HG02943 (cell line): Measurements from ENCODE around the gene AGFG1.
"Not testable (repeated sequence)": the region's sequence is repeated elsewhere in the genome, so short reads cannot be mapped to it uniquely, and the experiment has no call there.

Experiments used
- ATAC-seq: cut with Tn5 transposase; IDR thresholded peaks from one replicate; pipeline ENCODE4 v1.9.1; 2021; ENCODE audit warnings: mild to moderate bottlenecking, low read depth, moderate library complexity; ENCODE audit not compliant: unreplicated experiment

AGFG1 gene

DNA sequence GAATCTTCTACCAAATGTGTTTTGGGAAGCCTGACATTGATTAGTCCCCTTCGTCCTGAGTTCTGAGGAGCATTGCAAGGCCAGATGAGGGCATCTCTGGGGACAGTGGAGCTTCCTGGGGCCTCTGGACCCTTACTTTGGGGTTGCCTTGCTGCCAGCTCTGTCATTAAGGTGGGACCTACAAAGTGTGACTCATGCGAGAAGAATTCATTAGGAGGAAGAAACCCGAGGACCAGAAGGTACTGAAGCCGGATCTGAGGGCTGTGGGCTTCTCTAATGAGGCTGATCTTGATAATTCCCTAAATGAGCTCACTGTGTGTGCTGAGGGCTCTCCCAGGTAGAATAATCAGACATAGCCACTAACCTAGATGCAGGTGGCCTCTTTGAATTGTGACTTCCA, 126.0 kb downstream of the AGFG1 start:
- no peak for ATAC-seq

DNA sequence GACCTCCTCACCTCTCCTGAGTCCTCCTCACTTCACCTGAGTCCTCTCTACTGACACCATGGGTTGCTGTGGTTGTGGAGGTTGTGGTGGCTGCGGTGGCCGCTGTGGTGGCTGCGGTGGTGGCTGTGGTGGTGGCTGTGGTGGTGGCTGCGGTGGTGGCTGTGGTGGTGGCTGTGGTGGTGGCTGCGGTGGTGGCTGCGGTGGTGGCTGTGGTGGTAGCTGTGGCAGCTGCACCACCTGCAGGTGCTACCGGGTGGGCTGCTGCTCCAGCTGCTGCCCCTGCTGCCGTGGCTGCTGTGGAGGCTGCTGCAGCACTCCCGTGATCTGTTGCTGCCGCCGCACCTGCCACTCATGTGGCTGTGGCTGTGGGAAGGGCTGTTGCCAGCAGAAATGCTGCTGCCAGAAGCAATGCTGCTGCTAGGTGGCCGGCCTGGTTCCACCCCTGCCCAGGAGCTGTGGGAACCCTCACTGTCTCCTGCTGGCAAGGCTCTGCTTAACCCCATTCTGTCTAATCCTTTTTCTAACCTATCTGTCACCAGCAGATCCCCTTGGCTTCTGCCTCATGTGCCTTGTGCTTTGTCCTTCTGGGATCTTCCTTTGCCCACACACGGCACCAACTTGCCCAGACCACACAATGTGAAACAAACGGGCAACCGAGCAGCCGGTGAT, 127.0 kb downstream of the AGFG1 start, which contains the start of gene SCYGR2:
TSS of gene SCYGR2 (plus strand) at position 59 of the 669 bp plus-strand sequence. CDS start at position 59, 0 bp downstream.
- ATAC-seq, result not testable (repeated sequence)

DNA sequence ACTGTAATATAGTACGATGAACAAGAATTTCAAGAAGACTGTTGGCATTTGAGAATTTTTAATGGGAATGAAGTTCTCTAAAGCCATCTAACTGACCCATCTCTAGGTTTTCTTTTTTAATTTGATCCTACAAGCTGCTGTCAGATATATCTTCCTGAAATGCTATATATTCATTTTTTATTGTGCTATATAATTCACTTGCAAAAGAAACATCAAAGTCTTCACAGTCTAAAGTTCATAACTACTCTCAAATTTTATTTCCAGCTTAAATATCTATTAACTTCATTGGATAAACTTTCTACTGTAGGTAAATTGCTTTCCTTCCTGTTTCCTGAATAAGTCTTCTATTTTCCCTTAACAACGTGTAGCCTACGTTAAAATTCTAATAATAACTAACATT, 130.4 kb downstream of the AGFG1 start:
- ATAC-seq, result no peak

DNA sequence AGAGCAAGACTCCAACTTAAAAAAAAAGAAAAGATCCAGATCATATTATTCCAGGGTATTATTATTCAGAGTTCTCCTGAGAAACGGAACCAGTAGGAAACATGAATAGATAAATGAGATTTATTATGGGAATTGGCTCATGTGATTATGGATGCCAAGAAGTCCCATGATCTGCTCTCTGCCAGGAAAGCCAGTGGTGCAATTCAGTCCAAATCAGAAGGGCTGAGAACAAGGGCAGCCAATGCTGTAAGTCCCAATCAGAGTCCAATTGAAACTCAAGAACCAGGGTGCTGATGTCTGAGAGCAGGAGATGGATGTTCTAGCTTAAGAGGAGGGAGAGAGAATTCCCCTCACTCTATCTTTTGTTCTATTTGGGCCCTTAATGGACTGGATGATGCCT, 134.5 kb downstream of the AGFG1 start:
- no peak for ATAC-seq

DNA sequence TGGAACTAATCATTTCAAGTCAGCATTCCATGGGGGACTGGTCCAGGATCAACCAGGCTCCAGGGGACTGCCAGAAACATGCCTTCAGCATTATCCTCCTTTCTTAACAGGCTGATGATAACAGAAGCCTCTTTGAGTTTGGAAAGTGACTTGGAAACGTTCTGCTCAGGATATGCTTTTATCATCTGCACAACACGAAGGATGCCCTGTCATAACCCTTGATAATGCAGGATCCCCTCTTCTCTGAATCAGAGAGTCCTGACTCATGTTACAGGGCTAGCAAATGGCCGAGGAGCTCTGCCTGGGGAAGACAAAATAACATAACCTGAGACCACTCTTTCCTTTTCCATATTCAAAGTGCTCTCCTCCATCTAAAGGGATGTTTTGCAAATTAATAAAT, 136.0 kb downstream of the AGFG1 start:
- ATAC-seq, result no peak

DNA sequence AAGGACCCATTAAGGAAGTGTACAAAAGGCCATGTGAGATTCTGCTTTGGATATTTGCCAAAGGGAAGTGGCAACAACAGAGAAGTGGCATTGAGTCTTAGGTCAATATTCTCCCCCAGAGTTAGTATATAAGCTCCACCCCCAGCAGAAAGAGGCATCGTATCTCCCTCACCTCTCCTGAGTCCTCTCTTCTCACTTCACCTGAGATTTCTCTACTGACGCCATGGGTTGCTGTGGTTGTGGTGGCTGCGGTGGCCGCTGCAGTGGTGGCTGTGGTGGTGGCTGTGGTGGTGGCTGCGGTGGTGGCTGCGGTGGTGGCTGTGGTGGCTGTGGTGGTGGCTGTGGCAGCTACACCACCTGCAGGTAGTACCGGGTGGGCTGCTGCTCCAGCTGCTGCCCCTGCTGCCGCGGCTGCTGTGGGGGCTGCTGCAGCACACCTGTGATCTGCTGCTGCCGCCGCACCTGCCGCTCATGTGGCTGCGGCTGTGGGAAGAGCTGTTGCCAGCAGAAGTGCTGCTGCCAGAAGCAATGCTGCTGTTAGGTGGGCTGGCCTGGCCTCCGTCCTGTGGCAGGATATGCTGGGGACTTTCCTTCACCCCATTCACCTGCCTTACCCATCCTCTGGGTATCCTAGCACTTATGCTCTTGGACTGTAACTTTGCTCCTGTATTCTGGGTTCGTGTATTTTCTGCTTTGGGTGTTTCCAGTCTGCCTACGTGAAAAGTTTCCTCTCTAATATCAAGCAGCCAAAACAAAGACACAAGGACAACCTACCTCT, 136.8 kb downstream of the AGFG1 start:
- no peak for ATAC-seq

DNA sequence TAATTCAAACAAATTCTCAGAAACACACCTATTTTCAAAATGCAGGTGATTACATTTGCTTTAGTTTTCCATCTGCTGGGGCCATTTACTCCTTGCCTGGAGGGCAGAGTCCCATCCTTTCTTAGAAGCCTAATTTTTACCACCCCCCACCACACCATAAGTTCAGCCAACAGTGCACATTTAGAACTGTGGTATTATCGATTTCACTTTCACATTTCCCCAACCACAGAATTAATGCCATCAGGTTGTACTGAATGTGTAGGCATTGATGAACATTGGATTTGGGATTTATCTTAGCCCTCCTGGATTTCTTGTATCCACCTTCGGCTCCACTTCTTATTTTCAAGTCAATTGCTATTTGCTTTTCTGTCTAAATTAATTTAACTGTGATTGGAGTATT, 138.2 kb downstream of the AGFG1 start:
- no peak for ATAC-seq
